Stimulated activated CD8-positive, alpha-beta memory T cell treated with anti-CD3 and anti-CD28 coated beads, Interleukin-4, amount 100 ng/mL, for 1 hour (primary cell): ENCODE measurements around the gene GON4L.
"Not testable (repeated sequence)": the region's sequence is repeated elsewhere in the genome, so short reads cannot be mapped to it uniquely, and the experiment has no call there.

ENCODE experiments used
- DNase-seq, 2 donors: peaks; one replicate each; pipeline ENCODE4 v3.0.0-alpha.2; 2020; ENCODE audit warnings: low read depth in 2 of 2, low spot score in 1 of 2

GON4L gene

DNA sequence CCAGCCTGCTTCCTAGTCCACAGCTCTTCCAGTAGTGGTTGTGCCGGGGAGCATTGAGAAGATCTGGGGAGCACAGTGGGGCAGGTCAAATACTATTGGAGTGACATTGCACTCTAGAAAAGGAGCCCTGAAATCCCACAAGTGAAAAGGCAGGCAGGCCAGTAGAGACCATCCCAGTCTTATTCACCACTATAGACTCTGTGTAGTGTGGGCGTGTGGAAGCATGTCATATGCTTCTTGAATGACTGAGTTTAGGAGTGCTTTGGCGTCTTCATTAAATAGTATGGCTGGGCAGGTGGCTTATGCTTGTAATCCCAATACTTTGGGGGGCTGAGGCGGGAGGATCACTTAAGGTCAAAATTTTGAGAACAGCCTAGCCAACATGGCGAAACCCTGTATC, 152.6 kb downstream of the GON4L start:
- DNase-seq: not testable (repeated sequence)

DNA sequence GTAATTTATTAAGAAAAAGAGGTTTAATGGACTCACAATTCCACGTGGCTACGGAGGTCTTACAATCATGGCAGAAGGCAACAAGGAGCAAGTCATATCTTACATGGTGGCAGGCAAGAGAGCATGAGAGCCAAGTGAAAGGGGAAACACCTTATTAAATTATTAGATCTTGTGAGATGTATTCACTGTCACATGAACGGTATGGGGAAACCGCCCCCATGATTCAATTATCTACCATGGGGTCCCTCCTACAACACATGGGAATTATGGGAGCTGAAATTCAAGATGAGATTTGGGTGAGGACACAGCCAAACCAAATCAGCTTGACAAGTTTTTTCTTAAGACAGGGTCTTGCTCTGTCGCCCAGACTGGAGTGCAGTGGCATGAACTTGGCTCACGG, 153.8 kb downstream of the GON4L start:
- no peak for DNase-seq

GRCh38 chr1:155701675-155702074, 155.3 kb downstream of the GON4L start:
- not testable (repeated sequence) for DNase-seq
